ENCODE results near the gene TTC33. TPM values are rescaled to one million over a fixed set of nuclear protein-coding genes. Genes with fewer than 3 reads are reported as not detected.

The TTC33 gene
- polyA plus RNA-seq, 1 of the 3 experiments (the other 2 are of a cell fraction) = 2.2 TPM

- peaks cover 58% of the 10 kb centered on the region for H4K20me1 ChIP-seq (ENCODE audit: insufficient read depth)
- ChIA-PET POLR2A (no interaction called here), CTCF (no interaction called here)
- H3K9ac ChIP-seq = no peak overlapping the region
- TF ChIP-seq GABPA (IDR thresholded peaks at IDR 0.05; ENCODE audit: low read depth) (no peak), EP300 (IDR thresholded peaks at IDR 0.05; ENCODE audit: borderline replicate concordance in 1 of 2, low read depth in 1 of 2, low read length in 1 of 2) (no peak), MXI1 (IDR thresholded peaks at IDR 0.05; ENCODE audit: low read depth, low read length) (no peak), PBX3 (IDR thresholded peaks at IDR 0.05) (no peak), ZBTB33 (IDR thresholded peaks at IDR 0.05; ENCODE audit: borderline replicate concordance, low read depth) (no peak), TAF1 (IDR thresholded peaks at IDR 0.05; ENCODE audit: borderline replicate concordance, low read depth, low read length) (no peak), FOXJ3 (CRISPR knock-in tag; IDR thresholded peaks at IDR 0.05) (no peak), YY1 (IDR thresholded peaks at IDR 0.05; ENCODE audit: low read depth) (no peak), CHD2 (IDR thresholded peaks at IDR 0.05; ENCODE audit: low read length, partially characterized antibody) (no peak), RCOR1 (IDR thresholded peaks at IDR 0.05; ENCODE audit: low read length) (no peak), POLR2AphosphoS5 (IDR thresholded peaks at IDR 0.05; ENCODE audit: low read depth, low read length) (no peak), MEF2A (IDR thresholded peaks at IDR 0.05; ENCODE audit: borderline replicate concordance, low read depth) (no peak), JUND (IDR thresholded peaks at IDR 0.05) (no peak), NRF1 (IDR thresholded peaks at IDR 0.05; ENCODE audit: low read depth, low read length) (no peak), SIN3A (IDR thresholded peaks at IDR 0.05; ENCODE audit: borderline replicate concordance, low read depth, low read length) (no peak), ELF1 (IDR thresholded peaks at IDR 0.05) (no peak), NFIC (IDR thresholded peaks at IDR 0.05; ENCODE audit: borderline replicate concordance) (no peak), TCF12 (IDR thresholded peaks at IDR 0.05) (no peak), USF2 (IDR thresholded peaks at IDR 0.05; ENCODE audit: borderline replicate concordance, low read depth, low read length) (no peak)
- TF ChIP-seq, protein P1, sequence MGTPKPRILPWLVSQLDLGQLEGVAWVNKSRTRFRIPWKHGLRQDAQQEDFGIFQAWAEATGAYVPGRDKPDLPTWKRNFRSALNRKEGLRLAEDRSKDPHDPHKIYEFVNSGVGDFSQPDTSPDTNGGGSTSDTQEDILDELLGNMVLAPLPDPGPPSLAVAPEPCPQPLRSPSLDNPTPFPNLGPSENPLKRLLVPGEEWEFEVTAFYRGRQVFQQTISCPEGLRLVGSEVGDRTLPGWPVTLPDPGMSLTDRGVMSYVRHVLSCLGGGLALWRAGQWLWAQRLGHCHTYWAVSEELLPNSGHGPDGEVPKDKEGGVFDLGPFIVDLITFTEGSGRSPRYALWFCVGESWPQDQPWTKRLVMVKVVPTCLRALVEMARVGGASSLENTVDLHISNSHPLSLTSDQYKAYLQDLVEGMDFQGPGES (IDR thresholded peaks at IDR 0.05; ENCODE audit: low read depth, low read length) = no peak
- H3K9me3 ChIP-seq = no peaks in the 10 kb centered on the region
- H3K4me1 ChIP-seq (ENCODE audit: control insufficient read depth in 1 of 2, insufficient read depth in 2 of 2, low read depth in 1 of 2, low read length in 1 of 2) = peaks cover 0 to 11% of the 10 kb centered on the region in 2 experiments; a peak in 2 of 4 replicates
- no peak overlapping the region for H3K4me3 ChIP-seq (ENCODE audit: low read depth in 2 of 2, low read length in 1 of 2)
- H3K4me2 ChIP-seq = no peak overlapping the region
- peaks cover 92% of the 10 kb centered on the region for H3K79me2 ChIP-seq (ENCODE audit: insufficient read depth)
- H3K27ac ChIP-seq (ENCODE audit: low read depth in 2 of 2, low read length in 1 of 2) = no peak overlapping the region
- DNase-seq = no peak
- no peak overlapping the region for H2AFZ ChIP-seq (ENCODE audit: low read depth)
- no peaks in the 10 kb centered on the region for H3K9me2 ChIP-seq
- WGBS (ENCODE audit: low lambda C conversion rate) = 98% methylated on average over 6 of the region's 6 CpGs
- peaks cover 10% of the 10 kb centered on the region for H3F3A ChIP-seq (replicated peaks; ENCODE audit: insufficient read depth)
- H3K27me3 ChIP-seq (ENCODE audit: insufficient read depth) = no peaks in the 10 kb centered on the region
- H3K36me3 ChIP-seq (replicated peaks in 1 of 2; ENCODE audit: control insufficient read depth in 1 of 2, insufficient read depth in 2 of 2, low read length in 1 of 2) = peaks cover 20 to 31% of the 10 kb centered on the region in 2 experiments
Observed at GRCh38 chr5:40779561-40779960, 23.8 kb upstream of the TTC33 start.

Measured in SK-N-SH (cell line).